IMR-90 (cell line): ENCODE results near the gene SPTSSB. TPM values are rescaled to one million over a fixed set of nuclear protein-coding genes. Genes with fewer than 3 reads are reported as not detected.

Source experiments
- ATAC-seq: fragments of 200-7000 bp; cut with Tn5 transposase; 2 replicates; pipeline ENCODE4 v1.9.1; 2020; ENCODE audit warnings: low read depth, mild to moderate bottlenecking, moderate library complexity
- BruUV-seq: library from RNA; stranded (reverse); fragments of 400-500 nt; replicated peaks from 2 replicates; lab custom pipeline; 2021; lab: Mats Ljungman, UMichigan
- CTCF ChIA-PET: fragments of 300-600 bp; formaldehyde crosslinking; extraction: SDS; loops from one replicate; lab custom pipeline; 2021; ENCODE audit warnings: antibody characterized with exemption; lab: Yijun Ruan, JAX
- POLR2A ChIA-PET: fragments of 300-600 bp; sonication (Branson Sonifier 250); formaldehyde crosslinking; loops from one replicate; lab custom pipeline; 2022; ENCODE audit warnings: antibody characterized with exemption; ENCODE audit not compliant: unreplicated experiment; lab: Charles Lee
- DNase-seq: peaks from one replicate; pipeline ENCODE4 v3.0.0; 2013
- H2AFZ ChIP-seq: replicated peaks from 2 replicates; pipeline ENCODE3; 2013; ENCODE audit warnings: low read length, mild to moderate bottlenecking; ENCODE audit not compliant: poor library complexity
- H2AK5ac ChIP-seq: 2 replicates; pipeline ENCODE4 v1.6.1; 2013; ENCODE audit warnings: low read depth, low read length, inconsistent platforms
- H2AK9ac ChIP-seq: replicated peaks from 2 replicates; pipeline ENCODE3; 2013; ENCODE audit warnings: mild to moderate bottlenecking, low read depth, low read length, moderate library complexity; ENCODE audit not compliant: poor library complexity
- H2BK120ac ChIP-seq: 2 replicates; pipeline ENCODE4 v1.6.1; 2013; ENCODE audit warnings: low read depth, low read length, inconsistent platforms
- H2BK15ac ChIP-seq: 3 replicates; pipeline ENCODE4 v1.6.1; 2013; ENCODE audit warnings: low read depth, low read length, inconsistent platforms
- H2BK20ac ChIP-seq: 2 replicates; pipeline ENCODE4 v1.6.1; 2013; ENCODE audit warnings: low read depth, mild to moderate bottlenecking, inconsistent platforms, low read length, moderate library complexity
- H2BK5ac ChIP-seq: 2 replicates; pipeline ENCODE4 v1.6.1; 2013; ENCODE audit warnings: mild to moderate bottlenecking, low read depth, low read length, inconsistent platforms; ENCODE audit not compliant: poor library complexity, severe bottlenecking
- H3K14ac ChIP-seq: replicated peaks from 2 replicates; pipeline ENCODE4 v1.6.1; 2013; ENCODE audit warnings: low read depth, low read length, inconsistent platforms
- H3K18ac ChIP-seq: 2 replicates; pipeline ENCODE4 v1.6.1; 2013; ENCODE audit warnings: low read depth, low read length, control low read depth
- H3K23ac ChIP-seq: 2 replicates; pipeline ENCODE4 v1.6.1; 2013; ENCODE audit warnings: low read depth, low read length, inconsistent platforms
- H3K27ac ChIP-seq: 2 replicates; pipeline ENCODE4 v1.5.1; 2013; ENCODE audit warnings: mild to moderate bottlenecking, control low read depth, low read length; ENCODE audit not compliant: insufficient read depth
- H3K27me3 ChIP-seq: 2 replicates; pipeline ENCODE4 v1.6.1; 2013; ENCODE audit warnings: low read length; ENCODE audit not compliant: control insufficient read depth, insufficient read depth
- H3K36me3 ChIP-seq: 2 replicates; pipeline ENCODE4 v1.6.1; 2013; ENCODE audit warnings: low read length, mixed read lengths; ENCODE audit not compliant: control insufficient read depth, insufficient read depth
- H3K4ac ChIP-seq: 2 replicates; pipeline ENCODE4 v1.6.1; 2013; ENCODE audit warnings: low read depth, low read length, inconsistent platforms
- H3K4me1 ChIP-seq: 2 replicates; pipeline ENCODE4 v1.6.1; 2013; ENCODE audit warnings: low read length, mixed read lengths; ENCODE audit not compliant: control insufficient read depth, insufficient read depth
- H3K4me2 ChIP-seq: 2 replicates; pipeline ENCODE4 v1.6.1; 2013; ENCODE audit warnings: low read depth, mild to moderate bottlenecking, control low read depth, low read length, moderate library complexity
- H3K4me3 ChIP-seq: 2 replicates; pipeline ENCODE4 v1.5.1; 2013; ENCODE audit warnings: low read depth, mild to moderate bottlenecking, control low read depth, low read length, moderate library complexity; ENCODE audit not compliant: insufficient read depth
- H3K56ac ChIP-seq: 2 replicates; pipeline ENCODE4 v1.6.1; 2013; ENCODE audit warnings: low read length, inconsistent platforms; ENCODE audit not compliant: insufficient read depth; ENCODE audit errors: extremely low read depth
- H3K79me1 ChIP-seq, 2 experiments: 2 replicates each; pipeline ENCODE4 v1.6.1; 2013; ENCODE audit warnings: low read length in 2 of 2, inconsistent platforms in 1 of 2, low read depth in 1 of 2
- H3K9ac ChIP-seq: 2 replicates; pipeline ENCODE4 v1.6.1; 2013; ENCODE audit warnings: low read depth, low read length, control low read depth
- H3K9me1 ChIP-seq: 2 replicates; pipeline ENCODE4 v1.6.1; 2013; ENCODE audit warnings: low read length, inconsistent platforms; ENCODE audit not compliant: insufficient read depth
- H3K9me3 ChIP-seq: 2 replicates; pipeline ENCODE4 v1.6.1; 2013; ENCODE audit warnings: low read length; ENCODE audit not compliant: control insufficient read depth, insufficient read depth
- H4K20me1 ChIP-seq: 2 replicates; pipeline ENCODE4 v1.6.1; 2013; ENCODE audit warnings: low read length, inconsistent platforms; ENCODE audit not compliant: insufficient read depth
- H4K5ac ChIP-seq: 2 replicates; pipeline ENCODE4 v1.6.1; 2013; ENCODE audit warnings: mild to moderate bottlenecking, low read depth, low read length, control low read depth
- H4K8ac ChIP-seq, 2 experiments: 2 replicates each; pipeline ENCODE4 v1.6.1; 2013; ENCODE audit warnings: low read depth in 2 of 2, low read length in 2 of 2, control low read depth in 1 of 2, inconsistent platforms in 1 of 2
- H4K91ac ChIP-seq: 2 replicates; pipeline ENCODE4 v1.6.1; 2013; ENCODE audit warnings: low read depth, low read length, inconsistent platforms; ENCODE audit not compliant: insufficient read depth
- BHLHE40 ChIP-seq: fragments of 150-350 bp; IDR thresholded peaks from 2 replicates; pipeline ENCODE4 v1.6.1; 2016; ENCODE audit warnings: mild to moderate bottlenecking, low read depth, low read length
- CEBPB ChIP-seq: IDR thresholded peaks from 2 replicates; pipeline ENCODE4 v1.6.1; 2012; ENCODE audit warnings: low read depth, low read length, improper control_type of control experiment
- CHD1 ChIP-seq: IDR thresholded peaks from 2 replicates; pipeline ENCODE4 v1.6.1; 2012; ENCODE audit warnings: low read depth, low read length, improper control_type of control experiment
- CTCF ChIP-seq: conservative IDR thresholded peaks from 2 replicates; pipeline ENCODE4 v1.5.1; 2012; ENCODE audit warnings: mild to moderate bottlenecking, low read depth, low read length, improper control_type of control experiment
- ELK1 ChIP-seq: fragments of 150-350 bp; IDR thresholded peaks from 2 replicates; pipeline ENCODE4 v1.6.1; 2016; ENCODE audit warnings: low read depth, mild to moderate bottlenecking, low read length, moderate library complexity, borderline replicate concordance
- FOS ChIP-seq: fragments of 150-350 bp; IDR thresholded peaks from 2 replicates; pipeline ENCODE4 v1.6.1; 2016; ENCODE audit warnings: low read depth, low read length
- MAFK ChIP-seq: IDR thresholded peaks from 2 replicates; pipeline ENCODE4 v1.6.1; 2012; ENCODE audit warnings: low read depth, low read length, improper control_type of control experiment
- MAZ ChIP-seq: IDR thresholded peaks from 2 replicates; pipeline ENCODE4 v1.6.1; 2012; ENCODE audit warnings: low read depth, mild to moderate bottlenecking, low read length, improper control_type of control experiment, moderate library complexity, borderline replicate concordance
- MXI1 ChIP-seq: IDR thresholded peaks from 2 replicates; pipeline ENCODE4 v1.6.1; 2012; ENCODE audit warnings: low read depth, mild to moderate bottlenecking, low read length, moderate library complexity, borderline replicate concordance
- NFE2L2 ChIP-seq: fragments of 150-350 bp; IDR thresholded peaks from 2 replicates; pipeline ENCODE4 v1.6.1; 2016; ENCODE audit warnings: low read depth, mild to moderate bottlenecking, low read length
- POLR2A ChIP-seq: IDR thresholded peaks from 2 replicates; pipeline ENCODE4 v1.6.1; 2012; ENCODE audit warnings: mild to moderate bottlenecking, low read depth, low read length
- RAD21 ChIP-seq: IDR thresholded peaks from 2 replicates; pipeline ENCODE4 v1.6.1; 2012; ENCODE audit warnings: low read length, improper control_type of control experiment
- RCOR1 ChIP-seq: IDR thresholded peaks from 2 replicates; pipeline ENCODE4 v1.6.1; 2012; ENCODE audit warnings: mild to moderate bottlenecking, low read length, improper control_type of control experiment; ENCODE audit not compliant: insufficient replicate concordance
- RFX5 ChIP-seq: IDR thresholded peaks from 2 replicates; pipeline ENCODE4 v1.8.0; 2012; ENCODE audit warnings: low read depth, mild to moderate bottlenecking, low read length, moderate library complexity
- SMC3 ChIP-seq: fragments of 150-350 bp; IDR thresholded peaks from 2 replicates; pipeline ENCODE4 v1.6.1; 2016; ENCODE audit warnings: low read depth, mild to moderate bottlenecking, antibody characterized with exemption, low read length, moderate library complexity
- USF2 ChIP-seq: fragments of 150-350 bp; IDR thresholded peaks from 2 replicates; pipeline ENCODE4 v1.6.1; 2017; ENCODE audit warnings: mild to moderate bottlenecking, antibody characterized with exemption, low read length, low read depth
- dilution Hi-C: fragments of 300-500 bp; cut with HindIII; formaldehyde crosslinking; loops from one replicate; pipeline ENCODE4 v1.14.3; 2018; ENCODE audit warnings: low sequenced_read_pairs; ENCODE audit not compliant: unreplicated experiment
- in situ Hi-C: fragments of 300-500 bp; cut with MboI; formaldehyde crosslinking; loops from 3 replicates; pipeline ENCODE4 v1.14.3; 2019; ENCODE audit warnings: low sequenced_read_pairs, inconsistent platforms, mixed read lengths
- intact Hi-C: fragments of 100-400 bp; cut with micrococcal nuclease; formaldehyde crosslinking; loops from 2 replicates; pipeline ENCODE4 v1.10.0; 2022
- polyA plus RNA-seq, 3 experiments: library from polyadenylated mRNA; depleted of rRNA; stranded (reverse); fragments of >200 nt; gene quantifications; 2 replicates each; pipeline ENCODE4 v1.2.3, GENCODE V29; 2012; ENCODE audit warnings: low replicate concordance in 1 of 3
- total RNA-seq: library from RNA; depleted of rRNA; stranded (reverse); fragments of >200 nt; gene quantifications from 2 replicates; pipeline ENCODE4 v1.2.3, GENCODE V29; 2012

SPTSSB gene
- total and polyA plus RNA-seq, 2 of the 4 experiments (the other 2 are of a cell fraction) = not detected

GRCh38 chr3:161403251-161403650, 31.9 kb upstream of the SPTSSB start:
- no peak overlapping the region for H2BK15ac ChIP-seq
- no peak overlapping the region for H3K4me2 ChIP-seq
- H4K8ac ChIP-seq = no peak overlapping the region
- H2BK20ac ChIP-seq = no peak overlapping the region
- in situ Hi-C loops = loop anchor here (25.0 kb wide), 2 partner anchors 466 to 691 kb away; no protein-coding TSS in a partner anchor
- intact Hi-C loops = no loop called here
- no peaks in the 10 kb centered on the region for H3K79me1 ChIP-seq
- no peaks in the 10 kb centered on the region for H3K4me1 ChIP-seq
- no peak overlapping the region for H2BK120ac ChIP-seq
- no peaks in the 10 kb centered on the region for H3K36me3 ChIP-seq
- H3K9me3 ChIP-seq = no peaks in the 10 kb centered on the region
- ChIA-PET CTCF (no interaction called here), POLR2A (no interaction called here)
- no peak overlapping the region for H2AK5ac ChIP-seq
- no peak overlapping the region for H3K9ac ChIP-seq
- no peak overlapping the region for H4K5ac ChIP-seq
- no peak overlapping the region for H3K23ac ChIP-seq
- H2AK9ac ChIP-seq = no peak overlapping the region
- no peak for TF ChIP-seq SMC3
- no peak for TF ChIP-seq MXI1
- no peak for TF ChIP-seq ELK1
- no peak for TF ChIP-seq FOS
- TF ChIP-seq POLR2A = no peak
- no peak for TF ChIP-seq RFX5
- TF ChIP-seq CEBPB = no peak
- no peak for TF ChIP-seq CTCF
- no peak for TF ChIP-seq USF2
- TF ChIP-seq MAFK = no peak
- TF ChIP-seq RCOR1 = no peak
- TF ChIP-seq MAZ = no peak
- no peak for TF ChIP-seq NFE2L2
- no peak for TF ChIP-seq BHLHE40
- TF ChIP-seq RAD21 = no peak
- no peak for TF ChIP-seq CHD1
- no peak overlapping the region for H4K91ac ChIP-seq
- no peaks in the 10 kb centered on the region for H4K20me1 ChIP-seq
- no peaks in the 10 kb centered on the region for H3K9me1 ChIP-seq
- H3K27me3 ChIP-seq = no peaks in the 10 kb centered on the region
- H3K56ac ChIP-seq = no peak overlapping the region
- H2AFZ ChIP-seq = no peak overlapping the region
- H3K14ac ChIP-seq = no peak overlapping the region
- BruUV-seq = no TSS peak
- no peak for ATAC-seq
- no peak for DNase-seq
- no peak overlapping the region for H3K4ac ChIP-seq
- dilution Hi-C loops = no loop called here
- no peak overlapping the region for H3K27ac ChIP-seq
- no peak overlapping the region for H2BK5ac ChIP-seq
- no peak overlapping the region for H3K18ac ChIP-seq
- H3K4me3 ChIP-seq = no peak overlapping the region
